Measurements from ENCODE around the gene WNT5B. TPM values are rescaled to one million over a fixed set of nuclear protein-coding genes. Genes with fewer than 3 reads are reported as not detected.
A peak's percentile ranks its signal among the peaks of the same experiment; 100 is the strongest.

WNT5B gene
- total RNA-seq, 2 donors from 2014 or later: 0.71 to 6.1 TPM

DNA sequence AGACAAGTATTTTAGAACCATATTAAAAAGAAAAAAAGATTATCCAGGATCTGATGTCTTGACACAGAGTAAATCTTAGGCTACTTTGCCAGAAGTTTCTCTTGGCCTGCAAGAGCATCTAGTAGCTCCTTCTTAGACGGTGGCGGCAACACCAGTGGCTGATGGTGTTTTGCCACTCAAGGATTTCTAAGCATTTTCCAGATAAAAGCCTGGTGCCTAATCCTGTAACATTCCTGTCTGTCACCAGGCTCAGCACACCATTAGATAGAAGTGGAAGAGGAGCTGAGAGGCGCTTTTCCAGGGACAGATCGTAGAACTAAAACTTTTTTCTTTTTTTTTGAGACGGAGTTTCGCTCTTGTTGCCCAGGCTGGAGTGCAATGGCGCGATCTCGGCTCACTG, 14.0 kb downstream of the WNT5B start:
- peaks cover 5% of the 10 kb centered on the region for H3K4me1 ChIP-seq (ENCODE audit: control insufficient read depth, insufficient read depth, low read length)
- H3K36me3 ChIP-seq (ENCODE audit: control insufficient read depth, insufficient read depth, low read length): no peaks in the 10 kb centered on the region
- TF ChIP-seq, protein P1, sequence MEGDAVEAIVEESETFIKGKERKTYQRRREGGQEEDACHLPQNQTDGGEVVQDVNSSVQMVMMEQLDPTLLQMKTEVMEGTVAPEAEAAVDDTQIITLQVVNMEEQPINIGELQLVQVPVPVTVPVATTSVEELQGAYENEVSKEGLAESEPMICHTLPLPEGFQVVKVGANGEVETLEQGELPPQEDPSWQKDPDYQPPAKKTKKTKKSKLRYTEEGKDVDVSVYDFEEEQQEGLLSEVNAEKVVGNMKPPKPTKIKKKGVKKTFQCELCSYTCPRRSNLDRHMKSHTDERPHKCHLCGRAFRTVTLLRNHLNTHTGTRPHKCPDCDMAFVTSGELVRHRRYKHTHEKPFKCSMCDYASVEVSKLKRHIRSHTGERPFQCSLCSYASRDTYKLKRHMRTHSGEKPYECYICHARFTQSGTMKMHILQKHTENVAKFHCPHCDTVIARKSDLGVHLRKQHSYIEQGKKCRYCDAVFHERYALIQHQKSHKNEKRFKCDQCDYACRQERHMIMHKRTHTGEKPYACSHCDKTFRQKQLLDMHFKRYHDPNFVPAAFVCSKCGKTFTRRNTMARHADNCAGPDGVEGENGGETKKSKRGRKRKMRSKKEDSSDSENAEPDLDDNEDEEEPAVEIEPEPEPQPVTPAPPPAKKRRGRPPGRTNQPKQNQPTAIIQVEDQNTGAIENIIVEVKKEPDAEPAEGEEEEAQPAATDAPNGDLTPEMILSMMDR (conservative IDR thresholded peaks at IDR 0.05): no peak
- H3K9ac ChIP-seq (ENCODE audit: extremely low read depth, low read length, poor library complexity, severe bottlenecking): no peak overlapping the region
- WGBS, 2 experiments (ENCODE audit: insufficient coverage in 1 of 2, insufficient read length in 1 of 2): 76 to 79% methylated on average over 9 of the region's 9 CpGs
- H3K27ac ChIP-seq (ENCODE audit: low read depth, low read length): peak overlapping the region; percentile 10
- no peaks in the 10 kb centered on the region for H3K27me3 ChIP-seq (ENCODE audit: control insufficient read depth, insufficient read depth, low read length, poor library complexity, severe bottlenecking)
- Mint-ChIP-seq H3K9me3 (no peaks in the 10 kb centered on the region), H3K27me3 (ENCODE audit: insufficient read depth) (no peaks in the 10 kb centered on the region), H3K4me1 (peaks cover 30% of the 10 kb centered on the region), H3K36me3 (ENCODE audit: low read depth) (no peaks in the 10 kb centered on the region), H3K27ac (peak overlapping the region; percentile 84), H3K4me3 (no peak overlapping the region)
- DNase-seq: no peak
- H3K4me3 ChIP-seq (ENCODE audit: low read length): no peak overlapping the region
- H3K9me3 ChIP-seq (ENCODE audit: control insufficient read depth, low read length): no peaks in the 10 kb centered on the region

DNA sequence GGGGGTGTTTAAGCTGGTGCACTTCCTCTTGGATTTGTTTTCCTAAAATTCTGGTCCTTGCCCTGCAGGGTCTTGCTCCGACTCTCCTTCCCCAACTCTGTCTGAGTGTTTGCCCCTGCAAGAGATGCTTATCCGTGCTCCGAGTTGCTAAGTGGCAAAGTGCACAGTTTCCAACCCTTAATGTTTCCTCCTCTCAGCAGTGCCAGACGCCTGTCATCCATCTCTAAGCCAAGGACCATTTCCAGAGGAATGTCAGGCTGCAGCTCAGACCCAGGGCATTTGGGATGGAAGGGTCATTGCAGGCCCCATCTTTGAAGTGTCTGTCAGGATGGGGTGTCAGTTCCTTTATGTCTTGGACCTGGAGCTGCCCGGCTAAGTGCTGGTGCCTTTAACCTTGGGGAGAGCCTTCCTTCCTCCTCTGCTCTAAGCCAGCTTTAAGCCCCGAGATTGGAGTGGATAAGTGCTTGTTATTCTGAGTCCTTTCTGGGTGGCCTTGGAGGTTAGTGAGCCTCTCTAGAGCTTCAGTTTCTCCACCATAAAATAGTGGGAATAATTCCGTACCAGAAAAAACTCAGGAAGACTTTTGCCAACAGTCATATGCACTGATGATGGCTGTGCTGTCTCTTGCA, 15.0 kb downstream of the WNT5B start:
- H3K27ac ChIP-seq (ENCODE audit: low read depth, low read length): peak overlapping the region; percentile 59
- H3K27ac Mint-ChIP-seq: no peak overlapping the region
- WGBS, 2 experiments (ENCODE audit: insufficient coverage in 1 of 2, insufficient read length in 1 of 2): 93 to 96% methylated on average over 3 to 7 of the region's 7 CpGs

DNA sequence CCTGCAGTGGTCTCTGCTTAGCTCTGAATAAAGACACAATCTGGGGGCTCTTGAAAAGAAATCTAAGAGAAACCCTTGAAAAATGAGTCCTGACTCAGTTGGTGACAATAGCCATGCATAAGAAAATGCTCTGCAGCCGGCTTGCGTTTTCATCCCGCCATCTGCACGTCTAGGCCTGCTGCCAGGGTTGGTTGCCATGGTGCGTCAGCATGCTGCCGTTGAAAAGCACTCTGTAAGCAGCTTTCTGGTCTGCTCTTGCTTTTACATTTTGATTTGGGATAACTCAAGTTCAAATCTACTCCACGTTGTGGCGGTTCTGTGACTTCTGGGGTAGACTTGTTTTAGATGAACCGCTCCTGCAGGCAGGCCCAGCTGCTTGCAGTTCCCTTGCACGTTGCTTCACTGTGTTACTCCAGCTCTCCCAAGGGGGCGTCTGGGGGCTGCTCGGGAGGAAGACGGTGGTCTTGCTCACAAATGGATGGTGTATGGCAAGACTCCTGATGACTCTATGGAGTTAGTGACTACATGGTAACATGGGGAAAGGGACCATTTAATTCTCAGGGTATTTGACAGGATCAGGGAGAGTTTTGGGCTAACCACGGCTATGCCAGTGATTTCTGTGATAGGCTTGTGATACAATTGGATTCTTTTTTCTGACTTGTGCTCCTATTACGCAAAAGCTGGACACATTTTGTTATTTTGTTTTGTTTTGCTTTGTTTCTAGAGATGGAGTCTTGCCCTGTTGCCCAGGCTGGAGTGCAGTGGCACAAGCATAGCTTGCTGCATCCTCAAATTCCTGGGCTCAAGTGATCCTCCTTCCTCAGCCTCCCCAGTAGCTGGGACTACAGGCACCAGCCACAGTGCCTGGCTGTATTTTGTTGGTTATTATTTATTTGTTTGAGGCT, 15.8 kb downstream of the WNT5B start:
- H3K9me3 ChIP-seq (ENCODE audit: control insufficient read depth, low read length): no peaks in the 10 kb centered on the region
- no peak for DNase-seq
- H3K9me3 Mint-ChIP-seq: no peaks in the 10 kb centered on the region
- H3K27me3 ChIP-seq (ENCODE audit: control insufficient read depth, insufficient read depth, low read length, poor library complexity, severe bottlenecking): no peaks in the 10 kb centered on the region
- no peak overlapping the region for H3K4me3 ChIP-seq (ENCODE audit: low read length)
- no peaks in the 10 kb centered on the region for H3K36me3 Mint-ChIP-seq (ENCODE audit: low read depth)
- 73 to 83% methylated on average over 10 to 15 of the region's 15 CpGs for WGBS, 2 experiments (ENCODE audit: insufficient coverage in 1 of 2, insufficient read length in 1 of 2)
- H3K4me1 ChIP-seq (ENCODE audit: control insufficient read depth, insufficient read depth, low read length): peaks cover 5% of the 10 kb centered on the region
- peaks cover 32% of the 10 kb centered on the region for H3K4me1 Mint-ChIP-seq
- H3K27me3 Mint-ChIP-seq (ENCODE audit: insufficient read depth): peaks cover 5% of the 10 kb centered on the region
- H3K4me3 Mint-ChIP-seq: no peak overlapping the region
- H3K27ac Mint-ChIP-seq: no peak overlapping the region
- no peak overlapping the region for H3K9ac ChIP-seq (ENCODE audit: extremely low read depth, low read length, poor library complexity, severe bottlenecking)
- no peaks in the 10 kb centered on the region for H3K36me3 ChIP-seq (ENCODE audit: control insufficient read depth, insufficient read depth, low read length)
- H3K27ac ChIP-seq (ENCODE audit: low read depth, low read length): peak overlapping the region; percentile 59
- TF ChIP-seq, protein P1 (conservative IDR thresholded peaks at IDR 0.05): peak; percentile 51

More for the DNA sequence above, 15.0 kb downstream of the WNT5B start:
- Histone ChIP-seq H3K4me1 (ENCODE audit: control insufficient read depth, insufficient read depth, low read length) (peaks cover 5% of the 10 kb centered on the region), H3K36me3 (ENCODE audit: control insufficient read depth, insufficient read depth, low read length) (no peaks in the 10 kb centered on the region), H3K4me3 (ENCODE audit: low read length) (no peak overlapping the region), H3K27me3 (ENCODE audit: control insufficient read depth, insufficient read depth, low read length, poor library complexity, severe bottlenecking) (no peaks in the 10 kb centered on the region), H3K9me3 (ENCODE audit: control insufficient read depth, low read length) (no peaks in the 10 kb centered on the region), H3K9ac (ENCODE audit: extremely low read depth, low read length, poor library complexity, severe bottlenecking) (no peak overlapping the region)
- TF ChIP-seq, protein P1 (conservative IDR thresholded peaks at IDR 0.05): no peak
- Mint-ChIP-seq H3K4me3 (no peak overlapping the region), H3K4me1 (peaks cover 30% of the 10 kb centered on the region), H3K36me3 (ENCODE audit: low read depth) (no peaks in the 10 kb centered on the region), H3K9me3 (no peaks in the 10 kb centered on the region), H3K27me3 (ENCODE audit: insufficient read depth) (peaks cover 1% of the 10 kb centered on the region)
- DNase-seq: no peak
